Left colon (tissue), 2 donors: ENCODE data around the gene JTB. TPM values are rescaled to one million over a fixed set of nuclear protein-coding genes. Genes with fewer than 3 reads are reported as not detected.

Source experiments
- ATAC-seq: fragments of 200-7000 bp; cut with Tn5 transposase; one replicate; pipeline ENCODE4 v1.9.1; 2020; ENCODE audit warnings: mild to moderate bottlenecking, moderate library complexity
- DNase-seq, 2 donors: peaks; one replicate each; pipeline ENCODE4 v3.0.0-alpha.2; 2020
- intact Hi-C, 2 donors: fragments of 100-400 bp; cut with DNase I in 1 of 2; cut with micrococcal nuclease in 1 of 2; formaldehyde crosslinking; loops; one replicate each; pipeline versions ENCODE4 v1.11.2 to v1.14.0; 2022; cut with DNase I, micrococcal nuclease
- total RNA-seq, 2 donors: library from RNA; stranded (reverse); fragmentation: NEBNext Ultra II Directional; extraction: Animal tissue kit (Norgen Biotek cat#: 25700); gene quantifications; one replicate each; pipeline ENCODE4 v1.2.1, GENCODE V29; 2021
- donor health status: DM: no; HTN: no; CAD: no.
- donor health status: DM: yes; HTN: yes; CAD: no.

The JTB gene
- total RNA-seq, 2 donors from 2014 or later, result 147 to 149 TPM

GRCh38 chr1:153941826-153942725, 35.4 kb downstream of the JTB start:
- DNase-seq (no peak), ATAC-seq (no peak)
- intact Hi-C loops, result loop anchor here in 1 of 2 donors (10.0 kb wide), 1 partner anchor 117 kb away; no protein-coding TSS in a partner anchor

GRCh38 chr1:153940756-153941155, 36.7 kb downstream of the JTB start:
- DNase-seq, result no peak
- intact Hi-C loops, result loop anchor here in 1 of 2 donors (10.0 kb wide), 1 partner anchor 116 kb away; no protein-coding TSS in a partner anchor

GRCh38 chr1:153939476-153939875, 38.0 kb downstream of the JTB start:
- intact Hi-C loops, result no loop called here
- DNase-seq (no peak), ATAC-seq (no peak)

More at GRCh38 chr1:153940756-153941155, 36.7 kb downstream of the JTB start:
- ATAC-seq, result no peak

GRCh38 chr1:153938996-153939395, 38.5 kb downstream of the JTB start:
- no peak for DNase-seq
- no peak for ATAC-seq
- intact Hi-C loops, result no loop called here

GRCh38 chr1:153937331-153937730, 40.1 kb downstream of the JTB start:
- DNase-seq, result no peak
- no peak for ATAC-seq
- intact Hi-C loops, result no loop called here

GRCh38 chr1:153936011-153936802, 41.3 kb downstream of the JTB start:
- ATAC-seq (no peak), DNase-seq (peak in 1 of 2 donors; percentile 11)
- intact Hi-C loops, result no loop called here

- DNase-seq (no peak), ATAC-seq (no peak)
Observed at GRCh38 chr1:153934746-153935145, 42.7 kb downstream of the JTB start.

GRCh38 chr1:153933955-153934354, 43.5 kb downstream of the JTB start:
- ATAC-seq (no peak), DNase-seq (no peak)
- intact Hi-C loops, result no loop called here

More at GRCh38 chr1:153934746-153935145, 42.7 kb downstream of the JTB start:
- intact Hi-C loops, result no loop called here

- DNase-seq (no peak), ATAC-seq (no peak)
- intact Hi-C loops, result no loop called here
Observed at GRCh38 chr1:153933430-153933829, 44.0 kb downstream of the JTB start.

- DNase-seq (no peak), ATAC-seq (no peak)
- intact Hi-C loops, result no loop called here
Observed at GRCh38 chr1:153932156-153933131, 45.0 kb downstream of the JTB start.

GRCh38 chr1:153929981-153930948, 47.2 kb downstream of the JTB start:
- no peak for DNase-seq
- intact Hi-C loops, result no loop called here
- ATAC-seq, result no peak

GRCh38 chr1:153929426-153929825, 48.0 kb downstream of the JTB start:
- intact Hi-C loops, result no loop called here
- DNase-seq (no peak), ATAC-seq (no peak)

- intact Hi-C loops, result no loop called here
- DNase-seq, result no peak
- no peak for ATAC-seq
Observed at GRCh38 chr1:153928791-153929341, 48.6 kb downstream of the JTB start.

- intact Hi-C loops, result no loop called here
- ATAC-seq (no peak), DNase-seq (no peak)
Observed at GRCh38 chr1:153928245-153928644, 49.2 kb downstream of the JTB start.

- intact Hi-C loops, result no loop called here
- DNase-seq (no peak), ATAC-seq (no peak)
Observed at GRCh38 chr1:153926405-153926804, 51.1 kb downstream of the JTB start.
